Mesendoderm (in vitro differentiated cells): ENCODE results near the gene SPATA13.

Experiments used
- DNase-seq: peaks from one replicate; pipeline ENCODE4 v3.0.0; 2013
- H2AK5ac ChIP-seq: 2 replicates; pipeline ENCODE4 v1.6.1; 2013; ENCODE audit warnings: low read length, inconsistent platforms
- H2BK120ac ChIP-seq: 2 replicates; pipeline ENCODE4 v1.6.1; 2013; ENCODE audit warnings: low read depth, mild to moderate bottlenecking, low read length, moderate library complexity, mixed read lengths
- H2BK15ac ChIP-seq: replicated peaks from 2 replicates; pipeline ENCODE4 v1.6.1; 2013; ENCODE audit warnings: low read depth, mild to moderate bottlenecking, moderate library complexity
- H2BK5ac ChIP-seq: 2 replicates; pipeline ENCODE4 v1.6.1; 2013; ENCODE audit warnings: low read length, inconsistent platforms
- H3K18ac ChIP-seq: 2 replicates; pipeline ENCODE4 v1.6.1; 2013; ENCODE audit warnings: mild to moderate bottlenecking, low read length, mixed read lengths
- H3K23ac ChIP-seq: one replicate; pipeline ENCODE4 v1.6.1; 2013; ENCODE audit warnings: low read length
- H3K27ac ChIP-seq: 2 replicates; pipeline ENCODE4 v1.5.1; 2013; ENCODE audit warnings: low read depth, mild to moderate bottlenecking, inconsistent platforms, low read length, moderate library complexity
- H3K27me3 ChIP-seq: 2 replicates; pipeline ENCODE4 v1.6.1; 2013; ENCODE audit warnings: low read length, control low read depth, mild to moderate bottlenecking, inconsistent platforms; ENCODE audit not compliant: insufficient read depth, poor library complexity
- H3K36me3 ChIP-seq: 2 replicates; pipeline ENCODE4 v1.6.1; 2013; ENCODE audit warnings: low read length, inconsistent platforms; ENCODE audit not compliant: control insufficient read depth, insufficient read depth
- H3K4ac ChIP-seq: one replicate; pipeline ENCODE4 v1.6.1; 2013; ENCODE audit warnings: low read depth, mild to moderate bottlenecking, low read length, moderate library complexity
- H3K4me1 ChIP-seq: 2 replicates; pipeline ENCODE4 v1.6.1; 2013; ENCODE audit warnings: low read depth, low read length, inconsistent platforms; ENCODE audit not compliant: control insufficient read depth
- H3K4me2 ChIP-seq: 2 replicates; pipeline ENCODE4 v1.6.1; 2013; ENCODE audit warnings: low read length
- H3K4me3 ChIP-seq: 2 replicates; pipeline ENCODE4 v1.5.1; 2013; ENCODE audit warnings: mild to moderate bottlenecking, low read length
- H3K56ac ChIP-seq: one replicate; pipeline ENCODE4 v1.6.1; 2013; ENCODE audit warnings: low read length
- H3K79me1 ChIP-seq: 2 replicates; pipeline ENCODE4 v1.6.1; 2013; ENCODE audit warnings: low read length, inconsistent platforms
- H3K79me2 ChIP-seq: 2 replicates; pipeline ENCODE4 v1.6.1; 2013; ENCODE audit warnings: mild to moderate bottlenecking, low read length; ENCODE audit not compliant: control insufficient read depth, insufficient read depth
- H3K9ac ChIP-seq: 2 replicates; pipeline ENCODE4 v1.6.1; 2013; ENCODE audit warnings: low read length, inconsistent platforms
- H4K5ac ChIP-seq: one replicate; pipeline ENCODE4 v1.6.1; 2013; ENCODE audit warnings: low read length
- H4K8ac ChIP-seq: one replicate; pipeline ENCODE4 v1.6.1; 2013; ENCODE audit warnings: low read depth, mild to moderate bottlenecking, control low read depth, low read length, moderate library complexity
- WGBS: extraction: QIAGEN DNeasy Blood & Tissue Kit; methylation state at CpG from one replicate; pipeline ENCODE4 v1.1.7; 2013; ENCODE audit warnings: low lambda C conversion rate, missing lambda C conversion rate; ENCODE audit not compliant: insufficient coverage; ENCODE audit errors: extremely low coverage; 5-methylcytosine and 5-hydroxymethylcytosine counted together

Gene SPATA13

GRCh38 chr13:24261566-24261965 lies 101.0 kb downstream of the SPATA13 start:
- Histone ChIP-seq H3K56ac (no peak overlapping the region), H3K18ac (no peak overlapping the region), H3K23ac (no peak overlapping the region), H3K4me1 (no peaks in the 10 kb centered on the region), H3K4me3 (no peak overlapping the region), H3K79me1 (no peaks in the 10 kb centered on the region), H2BK120ac (no peak overlapping the region), H2AK5ac (no peak overlapping the region), H2BK5ac (no peak overlapping the region), H3K4ac (no peak overlapping the region), H4K5ac (no peak overlapping the region), H3K36me3 (no peaks in the 10 kb centered on the region), H3K79me2 (peaks cover 1% of the 10 kb centered on the region), H3K27me3 (no peaks in the 10 kb centered on the region), H3K9ac (no peak overlapping the region), H2BK15ac (no peak overlapping the region), H4K8ac (no peak overlapping the region), H3K4me2 (no peak overlapping the region), H3K27ac (no peak overlapping the region)
- no CpG with 5 or more reads among the region's 3 CpGs for WGBS
- no peak for DNase-seq

DNA sequence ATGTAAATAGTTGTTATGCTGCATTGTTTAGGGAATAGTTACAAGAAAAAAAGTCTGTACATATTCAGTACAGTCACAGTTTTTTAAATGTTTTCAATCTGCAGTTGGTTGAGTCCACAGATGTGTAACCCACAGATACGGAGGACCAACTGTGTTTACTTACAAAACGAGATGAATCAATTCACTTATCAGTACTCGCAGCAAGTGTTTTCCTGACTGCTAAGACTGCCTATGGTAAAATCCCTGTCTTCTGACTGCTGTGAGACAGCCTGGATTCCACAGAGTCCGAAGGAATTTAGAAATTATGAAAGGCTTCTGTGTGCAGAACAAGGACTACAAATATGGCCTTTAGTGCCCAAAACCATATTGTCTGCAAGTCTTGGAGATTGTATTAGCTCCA lies 103.1 kb downstream of the SPATA13 start:
- no peak overlapping the region for H3K4me2 ChIP-seq
- H3K36me3 ChIP-seq, result no peaks in the 10 kb centered on the region
- no peak overlapping the region for H3K9ac ChIP-seq
- H3K79me2 ChIP-seq, result peaks cover 1% of the 10 kb centered on the region
- WGBS, result no CpG with 5 or more reads among the region's 4 CpGs
- no peak overlapping the region for H3K4me3 ChIP-seq
- no peak overlapping the region for H2AK5ac ChIP-seq
- H3K79me1 ChIP-seq, result no peaks in the 10 kb centered on the region
- H3K27ac ChIP-seq, result no peak overlapping the region
- H3K4ac ChIP-seq, result no peak overlapping the region
- H4K5ac ChIP-seq, result no peak overlapping the region
- no peak overlapping the region for H3K23ac ChIP-seq
- no peak overlapping the region for H2BK15ac ChIP-seq
- no peak overlapping the region for H2BK5ac ChIP-seq
- no peak overlapping the region for H3K18ac ChIP-seq
- no peaks in the 10 kb centered on the region for H3K4me1 ChIP-seq
- no peak overlapping the region for H2BK120ac ChIP-seq
- H3K27me3 ChIP-seq, result no peaks in the 10 kb centered on the region
- no peak overlapping the region for H4K8ac ChIP-seq
- no peak overlapping the region for H3K56ac ChIP-seq
- no peak for DNase-seq

- no peaks in the 10 kb centered on the region for H3K4me1 ChIP-seq
- no peak overlapping the region for H3K56ac ChIP-seq
- no peak for DNase-seq
- no peaks in the 10 kb centered on the region for H3K36me3 ChIP-seq
- WGBS, result no CpG with 5 or more reads among the region's 8 CpGs
- H2BK5ac ChIP-seq, result no peak overlapping the region
- H4K8ac ChIP-seq, result no peak overlapping the region
- H2AK5ac ChIP-seq, result no peak overlapping the region
- no peak overlapping the region for H2BK120ac ChIP-seq
- H3K18ac ChIP-seq, result no peak overlapping the region
- no peak overlapping the region for H3K9ac ChIP-seq
- H3K4ac ChIP-seq, result no peak overlapping the region
- no peaks in the 10 kb centered on the region for H3K79me1 ChIP-seq
- H3K27me3 ChIP-seq, result no peaks in the 10 kb centered on the region
- H3K27ac ChIP-seq, result no peak overlapping the region
- no peak overlapping the region for H2BK15ac ChIP-seq
- peaks cover 1% of the 10 kb centered on the region for H3K79me2 ChIP-seq
- no peak overlapping the region for H3K4me3 ChIP-seq
- H3K4me2 ChIP-seq, result no peak overlapping the region
- H3K23ac ChIP-seq, result no peak overlapping the region
- no peak overlapping the region for H4K5ac ChIP-seq
These were observed 104.5 kb downstream of the SPATA13 start for GRCh38 chr13:24264976-24265375.

DNA sequence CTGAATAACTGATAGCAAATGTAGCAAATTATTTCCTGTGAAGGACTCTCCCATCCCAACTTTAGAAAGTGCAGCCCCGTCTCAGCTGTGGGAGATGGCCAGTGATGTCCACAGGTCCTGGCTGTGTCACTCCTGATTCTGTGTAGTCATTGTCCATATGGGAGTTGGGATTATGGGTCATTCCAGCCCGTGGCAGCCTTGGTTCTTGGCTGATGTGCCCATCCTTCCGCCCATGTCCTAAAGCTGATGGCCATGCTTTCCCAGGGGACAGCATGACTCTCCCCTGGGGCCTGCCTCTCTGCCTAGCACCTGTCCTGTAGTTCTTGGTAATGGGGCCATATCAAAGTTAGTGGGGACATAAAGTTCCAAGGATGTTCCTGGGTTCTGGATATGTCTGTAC lies 104.9 kb downstream of the SPATA13 start:
- no peak overlapping the region for H4K8ac ChIP-seq
- H3K4me1 ChIP-seq, result no peaks in the 10 kb centered on the region
- H2BK15ac ChIP-seq, result no peak overlapping the region
- no peaks in the 10 kb centered on the region for H3K27me3 ChIP-seq
- no peaks in the 10 kb centered on the region for H3K36me3 ChIP-seq
- H3K56ac ChIP-seq, result no peak overlapping the region
- no peak overlapping the region for H3K18ac ChIP-seq
- no CpG with 5 or more reads among the region's 3 CpGs for WGBS
- no peak overlapping the region for H3K4ac ChIP-seq
- DNase-seq, result no peak
- H2BK5ac ChIP-seq, result no peak overlapping the region
- H3K79me1 ChIP-seq, result no peaks in the 10 kb centered on the region
- H2BK120ac ChIP-seq, result no peak overlapping the region
- H2AK5ac ChIP-seq, result no peak overlapping the region
- H4K5ac ChIP-seq, result no peak overlapping the region
- no peak overlapping the region for H3K4me2 ChIP-seq
- H3K27ac ChIP-seq, result no peak overlapping the region
- no peak overlapping the region for H3K23ac ChIP-seq
- no peak overlapping the region for H3K4me3 ChIP-seq
- no peak overlapping the region for H3K9ac ChIP-seq
- peaks cover 1% of the 10 kb centered on the region for H3K79me2 ChIP-seq

DNA sequence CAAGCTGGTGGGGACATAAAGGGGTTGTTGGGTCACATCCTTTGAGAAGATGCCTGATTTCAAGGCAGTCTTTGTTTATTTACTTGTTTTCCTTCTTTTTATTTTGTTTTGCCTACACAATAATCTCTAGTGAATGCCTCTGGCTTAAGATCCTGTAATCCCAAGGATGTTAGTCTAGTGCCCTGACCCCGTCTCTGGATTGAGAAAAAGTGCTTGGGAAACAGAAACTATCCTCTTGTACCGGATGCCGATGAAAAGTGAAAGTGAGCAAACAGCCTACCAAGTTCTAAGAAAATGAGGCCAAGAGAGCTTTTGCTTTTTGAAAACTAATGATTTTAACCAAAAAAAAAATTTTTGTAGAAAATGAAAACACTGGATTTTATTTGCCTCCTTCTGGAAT lies 106.8 kb downstream of the SPATA13 start:
- Histone ChIP-seq H2BK15ac (no peak overlapping the region), H3K4me3 (no peak overlapping the region), H3K56ac (no peak overlapping the region), H3K23ac (no peak overlapping the region), H2AK5ac (no peak overlapping the region), H3K18ac (no peak overlapping the region), H3K27me3 (no peaks in the 10 kb centered on the region), H3K4me2 (no peak overlapping the region), H2BK120ac (no peak overlapping the region), H3K36me3 (no peaks in the 10 kb centered on the region), H3K27ac (no peak overlapping the region), H4K5ac (no peak overlapping the region), H3K4me1 (no peaks in the 10 kb centered on the region), H3K9ac (no peak overlapping the region), H2BK5ac (no peak overlapping the region), H3K79me2 (peaks cover 1% of the 10 kb centered on the region), H4K8ac (no peak overlapping the region), H3K4ac (no peak overlapping the region), H3K79me1 (no peaks in the 10 kb centered on the region)
- no peak for DNase-seq
- WGBS, result no CpG with 5 or more reads among the region's 3 CpGs

- no peaks in the 10 kb centered on the region for H3K36me3 ChIP-seq
- H2BK5ac ChIP-seq, result no peak overlapping the region
- no peak overlapping the region for H4K5ac ChIP-seq
- WGBS, result no CpG with 5 or more reads among the region's 2 CpGs
- H3K79me2 ChIP-seq, result peaks cover 1% of the 10 kb centered on the region
- H3K56ac ChIP-seq, result no peak overlapping the region
- H3K27ac ChIP-seq, result no peak overlapping the region
- H3K27me3 ChIP-seq, result no peaks in the 10 kb centered on the region
- H3K4me1 ChIP-seq, result no peaks in the 10 kb centered on the region
- no peak overlapping the region for H2BK120ac ChIP-seq
- no peak overlapping the region for H3K23ac ChIP-seq
- H3K18ac ChIP-seq, result no peak overlapping the region
- no peak overlapping the region for H2BK15ac ChIP-seq
- H3K9ac ChIP-seq, result no peak overlapping the region
- H4K8ac ChIP-seq, result no peak overlapping the region
- H3K79me1 ChIP-seq, result no peaks in the 10 kb centered on the region
- H3K4me3 ChIP-seq, result no peak overlapping the region
- H2AK5ac ChIP-seq, result no peak overlapping the region
- DNase-seq, result no peak
- H3K4me2 ChIP-seq, result no peak overlapping the region
- no peak overlapping the region for H3K4ac ChIP-seq
These were observed 107.3 kb downstream of the SPATA13 start for GRCh38 chr13:24267801-24268200.
